MM.1S (cell line): ENCODE data around the gene GRB10.

Experiments used
- DNase-seq: peaks from one replicate; pipeline ENCODE4 v3.0.0-alpha.2; 2015
- H2AFZ ChIP-seq: fragments of 300-600 bp; sonication (generic); 2 replicates; pipeline ENCODE4 v1.6.0; 2016; ENCODE audit warnings: antibody characterized with exemption, low read length
- H3F3A ChIP-seq: fragments of 300-600 bp; sonication (generic); 2 replicates; pipeline ENCODE4 v1.6.1; 2016; ENCODE audit warnings: mild to moderate bottlenecking, antibody characterized with exemption, low read length, moderate library complexity, mixed read lengths; ENCODE audit not compliant: insufficient read depth
- H3K27ac ChIP-seq: fragments of 300-600 bp; sonication (generic); 2 replicates; pipeline ENCODE4 v1.5.1; 2016; ENCODE audit warnings: mild to moderate bottlenecking, low read length
- H3K27me3 ChIP-seq: fragments of 300-600 bp; sonication (generic); replicated peaks from 2 replicates; pipeline ENCODE4 v1.6.0; 2016; ENCODE audit warnings: low read length; ENCODE audit not compliant: insufficient read depth
- H3K36me3 ChIP-seq: fragments of 300-600 bp; sonication (generic); replicated peaks from 2 replicates; pipeline ENCODE4 v1.6.1; 2016; ENCODE audit warnings: mild to moderate bottlenecking, low read length, mixed read lengths; ENCODE audit not compliant: insufficient read depth
- H3K4me1 ChIP-seq: fragments of 300-600 bp; sonication (generic); 2 replicates; pipeline ENCODE4 v1.6.1; 2016; ENCODE audit warnings: low read length, mixed read lengths
- H3K4me2 ChIP-seq: fragments of 300-600 bp; sonication (generic); 2 replicates; pipeline ENCODE4 v1.6.0; 2016; ENCODE audit warnings: low read depth, low read length
- H3K4me3 ChIP-seq: fragments of 300-600 bp; sonication (generic); 2 replicates; pipeline ENCODE4 v1.5.1; 2016; ENCODE audit warnings: low read length, mixed read lengths
- H3K79me2 ChIP-seq: fragments of 300-600 bp; sonication (generic); 2 replicates; pipeline ENCODE4 v1.6.1; 2016; ENCODE audit warnings: mixed run types, low read length, mixed read lengths
- H3K9ac ChIP-seq: fragments of 300-600 bp; sonication (generic); 2 replicates; pipeline ENCODE4 v1.6.1; 2016; ENCODE audit warnings: low read length, mixed read lengths
- H3K9me2 ChIP-seq: fragments of 300-600 bp; sonication (generic); replicated peaks from 2 replicates; pipeline ENCODE4 v1.6.1; 2016; ENCODE audit warnings: mild to moderate bottlenecking, low read length, mixed read lengths; ENCODE audit not compliant: insufficient read depth
- H3K9me3 ChIP-seq: fragments of 300-600 bp; sonication (generic); replicated peaks from 2 replicates; pipeline ENCODE4 v1.6.1; 2016; ENCODE audit warnings: mild to moderate bottlenecking, low read length, mixed read lengths; ENCODE audit not compliant: insufficient read depth
- H4K20me1 ChIP-seq: fragments of 300-600 bp; sonication (generic); 2 replicates; pipeline ENCODE4 v1.6.1; 2016; ENCODE audit warnings: mild to moderate bottlenecking, low read length, moderate library complexity, mixed read lengths; ENCODE audit not compliant: insufficient read depth
- EZH2 ChIP-seq: fragments of 300-600 bp; sonication (generic); optimal IDR thresholded peaks from 2 replicates; pipeline ENCODE3; 2017; ENCODE audit warnings: low read depth, mild to moderate bottlenecking, antibody characterized with exemption, low read length, mixed read lengths
- EZH2phosphoT487 ChIP-seq: fragments of 300-600 bp; sonication (generic); IDR thresholded peaks from 2 replicates; pipeline ENCODE4 v1.6.1; 2018; ENCODE audit warnings: antibody characterized with exemption, low read length
- TF ChIP-seq, protein P1 (sequence below): fragments of 300-600 bp; sonication (generic); IDR thresholded peaks from 2 replicates; pipeline ENCODE4 v1.5.1; 2016; ENCODE audit warnings: antibody characterized with exemption, low read length, mixed read lengths

Gene GRB10

DNA sequence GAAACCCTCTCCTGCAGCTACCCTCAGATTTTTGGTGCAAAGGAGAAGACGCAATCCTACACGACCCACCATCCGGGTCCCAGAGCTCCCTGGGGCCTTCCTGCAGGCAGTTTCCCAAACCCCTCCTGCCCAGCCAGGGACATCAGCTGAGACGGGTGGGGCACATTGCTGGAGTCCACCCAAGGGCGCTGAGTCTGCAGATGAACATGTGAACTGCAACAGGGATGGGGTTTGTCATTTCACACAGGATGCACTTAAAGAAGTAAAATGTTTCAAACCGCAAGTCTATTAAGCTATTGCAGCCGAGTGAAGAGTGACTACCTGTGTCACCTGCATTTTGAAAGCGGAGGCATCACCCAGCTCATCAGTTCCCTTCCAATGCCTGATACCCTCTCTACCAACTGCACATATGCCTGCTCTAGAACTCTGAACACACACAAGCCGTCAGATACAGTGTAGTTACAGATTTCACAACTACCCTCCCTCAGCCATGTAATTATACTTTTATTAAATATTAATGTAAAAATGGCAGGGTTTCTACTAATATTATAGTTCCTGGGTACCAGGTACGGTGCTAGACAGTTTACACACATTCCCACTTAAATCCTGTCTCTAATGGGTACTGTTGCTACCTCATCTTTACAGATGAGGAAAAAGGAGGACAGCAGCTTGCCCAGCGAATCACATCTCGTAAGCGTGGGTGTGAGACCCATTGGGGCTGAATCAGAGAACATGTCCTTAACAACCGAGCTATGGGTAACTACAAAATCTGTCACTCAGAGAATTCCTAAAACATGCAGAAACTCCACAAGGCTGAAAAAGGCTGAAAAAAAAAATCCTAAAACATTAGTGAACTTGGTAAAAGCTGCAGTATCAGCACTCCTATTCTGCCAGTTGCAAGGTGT, 71.2 kb downstream of the GRB10 start:
- H3K9me3 ChIP-seq = no peaks in the 10 kb centered on the region
- H3K36me3 ChIP-seq = no peaks in the 10 kb centered on the region
- DNase-seq = no peak
- no peak overlapping the region for H3K4me3 ChIP-seq
- H3K27me3 ChIP-seq = no peaks in the 10 kb centered on the region
- no peaks in the 10 kb centered on the region for H4K20me1 ChIP-seq
- H3K79me2 ChIP-seq = no peaks in the 10 kb centered on the region
- no peak overlapping the region for H3K9ac ChIP-seq
- TF ChIP-seq EZH2phosphoT487 = no peak
- TF ChIP-seq EZH2 = no peak
- TF ChIP-seq, protein P1, sequence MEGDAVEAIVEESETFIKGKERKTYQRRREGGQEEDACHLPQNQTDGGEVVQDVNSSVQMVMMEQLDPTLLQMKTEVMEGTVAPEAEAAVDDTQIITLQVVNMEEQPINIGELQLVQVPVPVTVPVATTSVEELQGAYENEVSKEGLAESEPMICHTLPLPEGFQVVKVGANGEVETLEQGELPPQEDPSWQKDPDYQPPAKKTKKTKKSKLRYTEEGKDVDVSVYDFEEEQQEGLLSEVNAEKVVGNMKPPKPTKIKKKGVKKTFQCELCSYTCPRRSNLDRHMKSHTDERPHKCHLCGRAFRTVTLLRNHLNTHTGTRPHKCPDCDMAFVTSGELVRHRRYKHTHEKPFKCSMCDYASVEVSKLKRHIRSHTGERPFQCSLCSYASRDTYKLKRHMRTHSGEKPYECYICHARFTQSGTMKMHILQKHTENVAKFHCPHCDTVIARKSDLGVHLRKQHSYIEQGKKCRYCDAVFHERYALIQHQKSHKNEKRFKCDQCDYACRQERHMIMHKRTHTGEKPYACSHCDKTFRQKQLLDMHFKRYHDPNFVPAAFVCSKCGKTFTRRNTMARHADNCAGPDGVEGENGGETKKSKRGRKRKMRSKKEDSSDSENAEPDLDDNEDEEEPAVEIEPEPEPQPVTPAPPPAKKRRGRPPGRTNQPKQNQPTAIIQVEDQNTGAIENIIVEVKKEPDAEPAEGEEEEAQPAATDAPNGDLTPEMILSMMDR = no peak
- H2AFZ ChIP-seq = no peak overlapping the region
- no peak overlapping the region for H3K27ac ChIP-seq
- no peaks in the 10 kb centered on the region for H3K9me2 ChIP-seq
- H3K4me1 ChIP-seq = no peaks in the 10 kb centered on the region
- H3K4me2 ChIP-seq = no peak overlapping the region
- no peaks in the 10 kb centered on the region for H3F3A ChIP-seq

DNA sequence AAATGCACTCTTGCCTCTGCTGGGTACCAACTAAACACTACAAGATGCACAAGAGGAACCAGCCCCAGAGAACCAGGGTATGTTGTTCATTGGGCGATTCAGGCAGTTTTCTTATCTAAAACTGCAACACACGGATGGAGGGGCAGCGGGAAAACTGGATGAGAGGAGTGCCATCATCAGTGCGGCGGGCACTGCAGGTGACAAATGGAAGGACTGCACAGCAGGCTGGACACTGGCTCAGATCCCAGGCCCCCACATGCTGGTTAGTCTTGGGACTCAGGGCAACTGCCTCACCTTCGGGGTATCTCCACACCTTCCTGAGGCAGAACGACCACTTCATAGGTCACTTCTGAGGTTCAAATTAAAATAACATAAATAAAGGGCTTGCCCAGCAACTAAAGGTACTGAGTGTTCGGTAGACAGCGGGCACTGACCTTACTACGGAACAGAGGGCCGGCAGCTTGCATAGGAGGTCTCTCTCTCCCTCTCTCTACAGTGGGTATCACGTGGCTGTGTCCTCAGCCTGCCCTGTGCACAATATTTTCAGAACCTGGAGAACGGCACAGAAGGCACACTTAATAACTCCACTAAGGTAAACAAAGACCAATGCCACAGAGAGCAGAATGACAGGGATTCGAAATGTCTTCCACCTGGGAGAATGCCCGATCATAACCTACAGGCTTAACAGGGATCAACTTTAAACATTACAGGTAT, 72.1 kb downstream of the GRB10 start:
- no peaks in the 10 kb centered on the region for H3K79me2 ChIP-seq
- H4K20me1 ChIP-seq = no peaks in the 10 kb centered on the region
- no peak overlapping the region for H3K9ac ChIP-seq

DNA sequence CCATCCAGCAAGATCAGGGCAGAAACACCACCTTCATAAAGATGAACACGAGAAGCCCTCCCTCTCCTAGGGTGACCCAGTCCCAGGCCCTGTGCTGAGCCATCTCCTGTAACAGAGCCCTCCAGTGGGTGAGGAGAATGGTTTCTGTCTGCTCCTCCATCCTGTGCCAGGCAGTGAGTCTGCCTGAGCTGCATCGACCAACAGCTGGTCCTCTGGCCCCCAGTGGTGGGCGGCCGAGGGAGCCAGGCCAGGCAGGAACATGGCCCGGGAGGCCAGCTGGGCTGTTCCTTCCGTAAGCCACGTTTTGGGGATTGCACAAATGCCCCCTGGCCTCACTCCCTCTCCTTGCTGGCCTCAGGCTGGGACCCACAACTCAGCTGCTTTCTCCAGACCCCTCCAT, 73.5 kb downstream of the GRB10 start:
- TF ChIP-seq EZH2 (no peak), EZH2phosphoT487 (no peak)
- TF ChIP-seq, protein P1 = no peak
- no peak overlapping the region for H3K9ac ChIP-seq
- H3K27me3 ChIP-seq = no peaks in the 10 kb centered on the region
- H2AFZ ChIP-seq = no peak overlapping the region
- H3K79me2 ChIP-seq = no peaks in the 10 kb centered on the region
- no peaks in the 10 kb centered on the region for H3K9me2 ChIP-seq
- H3K36me3 ChIP-seq = no peaks in the 10 kb centered on the region
- no peak overlapping the region for H3K4me2 ChIP-seq
- no peak overlapping the region for H3K27ac ChIP-seq
- DNase-seq = no peak
- no peaks in the 10 kb centered on the region for H3K4me1 ChIP-seq
- H3K4me3 ChIP-seq = no peak overlapping the region
- H3K9me3 ChIP-seq = no peaks in the 10 kb centered on the region
- no peaks in the 10 kb centered on the region for H3F3A ChIP-seq
- H4K20me1 ChIP-seq = no peaks in the 10 kb centered on the region

More for the DNA sequence above, 72.1 kb downstream of the GRB10 start:
- TF ChIP-seq EZH2 (no peak), EZH2phosphoT487 (no peak)
- TF ChIP-seq, protein P1 = no peak
- no peaks in the 10 kb centered on the region for H3F3A ChIP-seq
- no peak overlapping the region for H2AFZ ChIP-seq
- no peaks in the 10 kb centered on the region for H3K36me3 ChIP-seq
- no peak for DNase-seq
- H3K9me2 ChIP-seq = no peaks in the 10 kb centered on the region
- no peak overlapping the region for H3K4me2 ChIP-seq
- H3K27ac ChIP-seq = no peak overlapping the region
- H3K4me3 ChIP-seq = no peak overlapping the region
- H3K4me1 ChIP-seq = no peaks in the 10 kb centered on the region
- no peaks in the 10 kb centered on the region for H3K9me3 ChIP-seq
- H3K27me3 ChIP-seq = no peaks in the 10 kb centered on the region
